Glutamatergic neuron (in vitro differentiated cells): ENCODE data around the gene CLEC7A. TPM values are rescaled to one million over a fixed set of nuclear protein-coding genes. Genes with fewer than 3 reads are reported as not detected.

Experiments used
- DNase-seq: peaks from one replicate; pipeline ENCODE4 v3.0.0; 2022
- H3K27ac Mint-ChIP-seq: one replicate; pipeline ENCODE4 v1.8.0; 2020; ENCODE audit warnings: mild to moderate bottlenecking, mixed read lengths, inconsistent platforms; ENCODE audit not compliant: unreplicated experiment
- H3K27me3 Mint-ChIP-seq: one replicate; pipeline ENCODE4 v1.8.0; 2020; ENCODE audit warnings: mild to moderate bottlenecking, moderate library complexity, mixed read lengths, inconsistent platforms; ENCODE audit not compliant: unreplicated experiment
- H3K36me3 Mint-ChIP-seq: one replicate; pipeline ENCODE4 v1.8.0; 2020; ENCODE audit warnings: mild to moderate bottlenecking, mixed read lengths, inconsistent platforms; ENCODE audit not compliant: unreplicated experiment
- H3K4me1 Mint-ChIP-seq: one replicate; pipeline ENCODE4 v1.8.0; 2020; ENCODE audit warnings: mild to moderate bottlenecking, low read depth, mixed read lengths, inconsistent platforms; ENCODE audit not compliant: unreplicated experiment
- H3K4me3 Mint-ChIP-seq: one replicate; pipeline ENCODE4 v1.8.0; 2020; ENCODE audit warnings: mild to moderate bottlenecking, mixed read lengths, inconsistent platforms; ENCODE audit not compliant: unreplicated experiment
- H3K9me3 Mint-ChIP-seq: one replicate; pipeline ENCODE4 v1.8.0; 2020; ENCODE audit warnings: mild to moderate bottlenecking, moderate library complexity, mixed read lengths, inconsistent platforms; ENCODE audit not compliant: unreplicated experiment
- CTCF ChIP-seq: fragments of 200-600 bp; sonication (generic); IDR thresholded peaks from one replicate; pipeline ENCODE4 v1.5.0; 2021; ENCODE audit not compliant: partially characterized antibody, unreplicated experiment
- total RNA-seq: library from RNA; stranded (reverse); fragmentation: NEBNext Ultra II Directional; extraction: Animal tissue kit (Norgen Biotek cat#: 25700); gene quantifications from one replicate; pipeline ENCODE4 v1.2.1, GENCODE V29; 2021; ENCODE audit not compliant: unreplicated experiment

CLEC7A gene
- total RNA-seq, 1 donor from 2014 or later = not detected

GRCh38 chr12:10131111-10131690 is 1.2 kb upstream of the CLEC7A start:
- Mint-ChIP-seq H3K4me1 (no peaks in the 10 kb centered on the region), H3K36me3 (no peaks in the 10 kb centered on the region), H3K4me3 (no peak overlapping the region), H3K27ac (no peak overlapping the region), H3K9me3 (peaks cover 2% of the 10 kb centered on the region), H3K27me3 (peaks cover 1% of the 10 kb centered on the region)
- no peak for DNase-seq
- TF ChIP-seq CTCF = no peak

- no peak for TF ChIP-seq CTCF
- Mint-ChIP-seq H3K4me3 (no peak overlapping the region), H3K27me3 (no peaks in the 10 kb centered on the region), H3K4me1 (no peaks in the 10 kb centered on the region), H3K9me3 (peaks cover 2% of the 10 kb centered on the region), H3K27ac (no peak overlapping the region), H3K36me3 (no peaks in the 10 kb centered on the region)
- DNase-seq = no peak
These were observed 1.3 kb downstream of the CLEC7A start for GRCh38 chr12:10128687-10129086.

GRCh38 chr12:10126413-10126812 is 3.6 kb downstream of the CLEC7A start:
- H3K4me3 Mint-ChIP-seq = no peak overlapping the region
- H3K4me1 Mint-ChIP-seq = no peaks in the 10 kb centered on the region
- H3K36me3 Mint-ChIP-seq = no peaks in the 10 kb centered on the region
- no peak for DNase-seq
- TF ChIP-seq CTCF = no peak
- no peaks in the 10 kb centered on the region for H3K27me3 Mint-ChIP-seq
- peaks cover 2% of the 10 kb centered on the region for H3K9me3 Mint-ChIP-seq
- no peak overlapping the region for H3K27ac Mint-ChIP-seq

GRCh38 chr12:10122689-10123088 is 7.3 kb downstream of the CLEC7A start:
- Mint-ChIP-seq H3K4me1 (no peaks in the 10 kb centered on the region), H3K9me3 (peaks cover 2% of the 10 kb centered on the region), H3K27me3 (no peaks in the 10 kb centered on the region), H3K27ac (no peak overlapping the region), H3K36me3 (no peaks in the 10 kb centered on the region), H3K4me3 (no peak overlapping the region)
- DNase-seq = no peak
- no peak for TF ChIP-seq CTCF

GRCh38 chr12:10121278-10121677 is 8.7 kb downstream of the CLEC7A start:
- Mint-ChIP-seq H3K4me3 (no peak overlapping the region), H3K4me1 (no peaks in the 10 kb centered on the region)
- no peak for DNase-seq

More at GRCh38 chr12:10121278-10121677, 8.7 kb downstream of the CLEC7A start:
- TF ChIP-seq CTCF = no peak
- H3K27ac Mint-ChIP-seq = no peak overlapping the region
- no peaks in the 10 kb centered on the region for H3K36me3 Mint-ChIP-seq
- H3K27me3 Mint-ChIP-seq = no peaks in the 10 kb centered on the region
- H3K9me3 Mint-ChIP-seq = no peaks in the 10 kb centered on the region
